NCI-H2227 (cell line): ENCODE data around the gene EIF5A.

ENCODE experiments used
- DNase-seq: peaks from one replicate; lab custom pipeline; 2025; ENCODE audit not compliant: unreplicated experiment; lab: John Stamatoyannopoulos, UW

The EIF5A gene

GRCh38 chr17:7284911-7285310, 22.5 kb upstream of the EIF5A start:
- DNase-seq, result no peak

- DNase-seq, result no peak
These were observed 21.7 kb upstream of the EIF5A start for GRCh38 chr17:7285679-7286078.

GRCh38 chr17:7289256-7290032, 18.0 kb upstream of the EIF5A start:
- DNase-seq, result no peak

GRCh38 chr17:7290166-7290565, 17.3 kb upstream of the EIF5A start:
- DNase-seq, result no peak

GRCh38 chr17:7290685-7291084, 16.7 kb upstream of the EIF5A start:
- DNase-seq, result no peak

- no peak for DNase-seq
These were observed 15.2 kb upstream of the EIF5A start for GRCh38 chr17:7292194-7292593.

- no peak for DNase-seq
These were observed 14.7 kb upstream of the EIF5A start for GRCh38 chr17:7292729-7293128.

GRCh38 chr17:7293159-7293558, 14.3 kb upstream of the EIF5A start:
- no peak for DNase-seq

- peak; percentile 48 for DNase-seq
These were observed 13.4 kb upstream of the EIF5A start for GRCh38 chr17:7293816-7294613.

- peak; percentile 94 for DNase-seq
These were observed 12.7 kb upstream of the EIF5A start, which contains the start of gene YBX2 for GRCh38 chr17:7294614-7295153. Gene YBX2 (minus strand): TSS chr17:7294639. CDS start chr17:7294500, 139 bp downstream.

GRCh38 chr17:7295230-7296180, 11.9 kb upstream of the EIF5A start:
- DNase-seq, result no peak

- peak; percentile 87 for DNase-seq
These were observed 11.1 kb upstream of the EIF5A start for GRCh38 chr17:7296189-7296861.

- DNase-seq, result no peak
These were observed 3.2 kb upstream of the EIF5A start for GRCh38 chr17:7304179-7304578.

- peak; percentile 54 for DNase-seq
These were observed 527 bp downstream of the EIF5A start for GRCh38 chr17:7307686-7308624.

- peak; percentile 81 for DNase-seq
These were observed 1.4 kb downstream of the EIF5A start for GRCh38 chr17:7308625-7309433.

GRCh38 chr17:7309628-7310027, 2.2 kb downstream of the EIF5A start:
- no peak for DNase-seq

GRCh38 chr17:7311110-7311705, 3.8 kb downstream of the EIF5A start:
- no peak for DNase-seq
